NCI-H2081 (cell line): ENCODE measurements around the gene SYS1.

ENCODE experiments used
- DNase-seq, 2 experiments: peaks; one replicate each; lab custom pipeline; 2025; lab: John Stamatoyannopoulos, UW

The SYS1 gene

GRCh38 chr20:45387274-45387673 lies 24.3 kb downstream of the SYS1 start:
- no peak for DNase-seq

GRCh38 chr20:45390931-45391330 lies 28.0 kb downstream of the SYS1 start:
- DNase-seq: no peak

GRCh38 chr20:45391559-45391958 lies 28.6 kb downstream of the SYS1 start:
- no peak for DNase-seq

- no peak for DNase-seq
These were observed 29.8 kb downstream of the SYS1 start for GRCh38 chr20:45392733-45393132.

GRCh38 chr20:45394221-45395113 lies 31.5 kb downstream of the SYS1 start:
- no peak for DNase-seq

GRCh38 chr20:45395114-45395415 lies 32.1 kb downstream of the SYS1 start:
- DNase-seq: no peak

- no peak for DNase-seq
These were observed 36.1 kb downstream of the SYS1 start for GRCh38 chr20:45399018-45399417.

- no peak for DNase-seq
These were observed 37.5 kb downstream of the SYS1 start for GRCh38 chr20:45400346-45401031.

GRCh38 chr20:45402946-45403345 lies 40.0 kb downstream of the SYS1 start:
- no peak for DNase-seq

- no peak for DNase-seq
These were observed 41.5 kb downstream of the SYS1 start for GRCh38 chr20:45404438-45404837.

- DNase-seq: no peak
These were observed 42.8 kb downstream of the SYS1 start for GRCh38 chr20:45405571-45406259.

GRCh38 chr20:45406260-45407066 lies 43.5 kb downstream of the SYS1 start:
- DNase-seq: peak; percentile 46 to 49

- peak; percentile 29 to 35 for DNase-seq
These were observed 44.2 kb downstream of the SYS1 start for GRCh38 chr20:45407067-45407745.

- no peak for DNase-seq
These were observed 45.1 kb downstream of the SYS1 start, which contains the start of gene DBNDD2 for GRCh38 chr20:45407783-45408645. DBNDD2 (plus strand) TSS chr20:45408289; CDS start chr20:45408468, 179 bp downstream.

GRCh38 chr20:45408646-45409213 lies 45.8 kb downstream of the SYS1 start:
- DNase-seq: no peak

GRCh38 chr20:45409521-45410272 lies 46.7 kb downstream of the SYS1 start:
- DNase-seq: no peak

- no peak for DNase-seq
These were observed 47.9 kb downstream of the SYS1 start for GRCh38 chr20:45410887-45411286.

- DNase-seq: no peak
These were observed 49.7 kb downstream of the SYS1 start for GRCh38 chr20:45412653-45413052.

- DNase-seq: no peak
These were observed 50.5 kb downstream of the SYS1 start for GRCh38 chr20:45413479-45413878.
